GM21717 (cell line): ENCODE data around the gene CCR2.

Experiments used
- ATAC-seq: cut with Tn5 transposase; IDR thresholded peaks from one replicate; pipeline ENCODE4 v1.9.1; 2021; ENCODE audit warnings: mild to moderate bottlenecking, moderate library complexity; ENCODE audit not compliant: unreplicated experiment

The CCR2 gene

DNA sequence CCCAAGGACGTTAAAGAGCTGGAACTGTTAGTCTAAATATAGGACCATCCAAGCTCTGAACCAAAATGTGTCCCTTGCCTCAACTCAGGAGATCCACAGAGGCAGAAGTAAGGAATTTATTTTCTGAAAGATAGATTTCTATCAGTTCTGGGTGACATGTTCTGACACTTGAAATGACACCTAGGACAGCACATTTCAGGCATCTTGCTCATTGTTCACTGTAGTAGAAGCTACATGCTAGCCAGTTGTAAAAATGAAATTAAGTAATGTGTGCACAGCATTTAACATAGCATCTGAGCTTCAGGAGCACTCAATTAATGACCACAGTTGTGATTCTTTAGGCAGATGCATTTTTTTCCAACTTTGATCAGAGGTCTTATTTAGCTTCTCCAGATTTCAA lies 567 bp downstream of the CCR2 start:
- no peak for ATAC-seq

DNA sequence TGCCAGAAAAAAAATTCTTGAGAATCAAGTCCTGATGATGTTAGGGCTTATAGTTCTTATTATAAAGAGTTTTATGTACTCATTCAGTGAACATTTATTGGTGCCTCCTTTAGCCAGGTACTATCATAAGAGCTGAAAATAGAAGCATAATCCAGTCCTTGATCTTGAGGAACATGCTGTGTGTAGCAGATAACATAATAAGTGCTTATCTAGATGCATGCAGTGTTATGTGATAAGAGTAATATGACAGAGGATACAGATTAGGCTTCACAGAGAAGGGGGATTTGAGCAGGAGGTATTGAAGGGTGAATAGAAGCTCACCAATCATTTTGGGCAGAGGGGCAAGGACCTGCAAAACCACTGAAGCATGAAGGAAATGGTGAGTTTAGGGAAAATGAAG lies 1.1 kb downstream of the CCR2 start:
- ATAC-seq = no peak

DNA sequence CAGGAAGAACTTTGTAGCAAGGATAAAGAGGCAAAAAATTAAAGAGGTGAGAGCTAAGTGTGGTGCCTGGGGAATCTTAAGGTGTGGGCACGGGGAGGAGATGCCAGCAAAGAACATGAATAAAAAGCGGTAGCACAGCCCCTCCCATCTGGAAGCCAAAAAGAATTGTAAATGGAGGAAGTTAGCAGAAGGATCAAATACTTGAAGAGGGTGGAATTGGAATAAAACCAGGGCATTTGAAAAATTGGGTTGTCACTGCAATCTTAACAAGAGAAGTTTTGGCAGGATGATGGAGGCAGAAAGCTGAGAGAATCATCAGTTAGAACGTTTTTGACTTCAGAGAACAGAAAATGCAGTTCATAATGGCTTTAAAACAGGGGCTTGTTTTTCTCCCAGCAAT lies 2.4 kb downstream of the CCR2 start:
- no peak for ATAC-seq

GRCh38 chr3:46356909-46357308 lies 3.0 kb downstream of the CCR2 start:
- no peak for ATAC-seq

GRCh38 chr3:46358466-46358865 lies 4.6 kb downstream of the CCR2 start:
- no peak for ATAC-seq

- ATAC-seq = peak; percentile 68
Observed at GRCh38 chr3:46359733-46360493, 6.0 kb downstream of the CCR2 start.

DNA sequence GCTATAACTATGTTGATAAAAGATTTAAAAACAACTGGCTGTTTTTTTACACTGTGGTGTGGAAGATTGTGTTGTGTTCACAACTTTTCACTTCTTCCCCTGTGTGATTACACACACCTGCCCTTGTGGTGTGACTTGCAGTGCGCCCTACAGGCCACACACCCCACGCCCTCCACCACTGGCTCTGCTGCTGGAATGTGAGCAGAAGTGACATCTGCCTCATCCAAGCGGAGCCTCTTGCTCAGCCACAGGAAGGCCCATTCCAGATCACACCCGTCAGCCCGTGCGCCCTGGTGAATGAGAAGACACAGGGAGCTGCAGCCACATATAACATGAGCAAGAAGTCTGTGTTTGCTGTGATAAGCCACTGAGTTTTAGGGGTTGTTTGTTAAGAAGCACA lies 7.0 kb downstream of the CCR2 start:
- no peak for ATAC-seq

DNA sequence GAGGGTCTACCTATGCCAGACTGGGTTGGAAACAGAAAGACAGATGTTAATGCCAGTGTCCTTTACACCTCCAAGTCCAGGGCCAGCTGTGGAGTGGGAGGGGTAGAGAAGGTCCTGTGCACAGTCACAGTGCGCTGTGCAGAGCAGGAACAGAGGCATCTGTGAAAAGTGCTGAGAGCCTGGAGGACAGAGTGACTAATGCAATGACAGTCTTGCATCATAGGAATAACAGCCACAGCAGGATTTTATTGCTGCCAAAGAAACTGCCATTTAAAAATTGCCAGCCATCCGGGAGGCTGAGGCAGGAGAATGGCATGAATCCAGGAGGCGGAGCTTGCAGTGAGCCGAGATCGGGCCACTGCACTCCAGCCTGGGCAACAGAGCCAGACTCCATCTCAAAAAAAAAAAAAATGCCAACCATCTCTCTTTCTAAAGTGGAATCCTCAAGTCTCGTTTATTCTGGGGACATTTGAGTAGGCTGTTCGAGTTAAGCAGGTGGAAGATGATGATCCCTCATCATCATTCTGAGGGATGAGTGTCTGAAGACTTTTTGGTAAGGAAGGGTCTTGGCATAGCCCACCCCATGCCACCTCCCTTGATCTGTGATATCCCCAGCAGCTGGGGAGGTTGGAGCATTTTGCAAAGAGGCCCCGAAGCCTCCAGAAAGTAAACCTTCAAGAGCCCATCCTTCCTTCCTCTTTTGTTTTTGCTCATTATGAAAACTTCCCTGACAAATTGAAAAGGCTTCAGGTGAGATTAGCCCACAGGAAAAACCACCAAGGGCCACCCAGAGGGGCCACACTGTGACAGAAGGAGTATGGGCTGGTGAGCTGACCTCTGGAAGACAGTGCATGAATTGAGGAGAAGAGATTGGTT lies 7.7 kb downstream of the CCR2 start:
- ATAC-seq = no peak

DNA sequence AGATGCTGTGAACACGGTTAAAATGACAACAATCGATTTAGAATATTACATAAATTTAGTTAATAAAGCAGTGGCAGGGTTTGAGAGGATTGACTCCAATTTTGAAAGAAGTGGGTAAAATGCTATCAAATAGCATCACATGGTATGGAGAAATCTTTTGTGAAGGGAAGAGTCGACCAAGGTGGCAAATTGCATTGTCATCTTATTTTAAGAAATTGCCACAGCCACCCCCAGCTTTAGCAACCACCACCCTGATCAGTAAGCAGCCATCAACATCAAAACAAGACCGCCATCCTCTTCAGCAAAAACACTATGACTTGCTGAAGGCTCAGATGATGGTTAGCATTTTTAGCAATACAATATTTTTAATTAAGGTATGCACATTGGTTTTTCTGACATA lies 11.1 kb downstream of the CCR2 start:
- no peak for ATAC-seq

- no peak for ATAC-seq
Observed at GRCh38 chr3:46365737-46366524, 12.0 kb downstream of the CCR2 start.

DNA sequence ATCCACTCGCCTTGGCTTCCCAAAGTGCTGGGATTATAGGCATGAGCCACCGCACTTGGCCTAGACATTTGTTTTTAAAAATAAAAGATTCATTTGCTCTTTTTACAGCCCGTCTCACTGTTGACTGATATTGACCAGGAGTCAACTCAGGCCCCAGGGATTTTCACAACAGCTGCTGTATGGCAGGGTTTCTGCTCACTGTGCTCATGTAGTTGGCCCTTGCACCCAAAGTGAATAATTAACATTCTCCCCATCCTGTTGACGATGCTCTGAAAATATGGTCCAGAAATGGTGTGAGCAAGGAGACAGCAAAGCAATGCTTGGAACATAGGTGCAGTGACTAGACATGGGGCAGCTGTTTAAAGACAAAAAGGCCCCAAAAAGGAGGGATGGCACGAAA lies 13.9 kb downstream of the CCR2 start:
- no peak for ATAC-seq

- peak; percentile 42 for ATAC-seq
Observed at GRCh38 chr3:46368569-46368968, 14.7 kb downstream of the CCR2 start.

DNA sequence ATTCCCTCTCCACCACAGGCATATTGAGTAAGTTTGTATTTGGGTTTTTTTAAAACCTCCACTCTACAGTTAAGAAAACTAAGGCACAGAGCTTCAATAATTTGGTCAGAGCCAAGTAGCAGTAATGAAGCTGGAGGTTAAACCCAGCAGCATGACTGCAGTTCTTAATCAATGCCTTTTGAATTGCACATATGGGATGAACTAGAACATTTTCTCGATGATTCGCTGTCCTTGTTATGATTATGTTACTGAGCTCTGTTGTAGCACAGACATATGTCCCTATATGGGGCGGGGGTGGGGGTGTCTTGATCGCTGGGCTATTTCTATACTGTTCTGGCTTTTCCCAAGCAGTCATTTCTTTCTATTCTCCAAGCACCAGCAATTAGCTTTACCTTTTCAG lies 15.2 kb downstream of the CCR2 start:
- ATAC-seq = no peak

DNA sequence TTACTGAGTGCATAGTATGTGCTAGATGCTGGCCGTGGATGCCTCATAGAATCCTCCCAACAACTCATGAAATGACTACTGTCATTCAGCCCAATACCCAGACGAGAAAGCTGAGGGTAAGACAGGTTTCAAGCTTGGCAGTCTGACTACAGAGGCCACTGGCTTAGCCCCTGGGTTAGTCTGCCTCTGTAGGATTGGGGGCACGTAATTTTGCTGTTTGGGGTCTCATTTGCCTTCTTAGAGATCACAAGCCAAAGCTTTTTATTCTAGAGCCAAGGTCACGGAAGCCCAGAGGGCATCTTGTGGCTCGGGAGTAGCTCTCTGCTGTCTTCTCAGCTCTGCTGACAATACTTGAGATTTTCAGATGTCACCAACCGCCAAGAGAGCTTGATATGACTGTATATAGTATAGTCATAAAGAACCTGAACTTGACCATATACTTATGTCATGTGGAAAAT lies 15.8 kb downstream of the CCR2 start:
- peak; percentile 56 for ATAC-seq

DNA sequence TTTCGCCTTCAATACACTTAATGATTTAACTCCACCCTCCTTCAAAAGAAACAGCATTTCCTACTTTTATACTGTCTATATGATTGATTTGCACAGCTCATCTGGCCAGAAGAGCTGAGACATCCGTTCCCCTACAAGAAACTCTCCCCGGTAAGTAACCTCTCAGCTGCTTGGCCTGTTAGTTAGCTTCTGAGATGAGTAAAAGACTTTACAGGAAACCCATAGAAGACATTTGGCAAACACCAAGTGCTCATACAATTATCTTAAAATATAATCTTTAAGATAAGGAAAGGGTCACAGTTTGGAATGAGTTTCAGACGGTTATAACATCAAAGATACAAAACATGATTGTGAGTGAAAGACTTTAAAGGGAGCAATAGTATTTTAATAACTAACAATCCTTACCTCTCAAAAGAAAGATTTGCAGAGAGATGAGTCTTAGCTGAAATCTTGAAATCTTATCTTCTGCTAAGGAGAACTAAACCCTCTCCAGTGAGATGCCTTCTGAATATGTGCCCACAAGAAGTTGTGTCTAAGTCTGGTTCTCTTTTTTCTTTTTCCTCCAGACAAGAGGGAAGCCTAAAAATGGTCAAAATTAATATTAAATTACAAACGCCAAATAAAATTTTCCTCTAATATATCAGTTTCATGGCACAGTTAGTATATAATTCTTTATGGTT lies 17.1 kb downstream of the CCR2 start, which contains the start of gene CCR5:
Gene CCR5, plus strand, starts transcription at position 108 of the 680 bp plus-strand sequence. CDS start 1,957 bp downstream, outside the sequence.
- ATAC-seq = no peak

- ATAC-seq = no peak
Observed at GRCh38 chr3:46371519-46372340, 17.8 kb downstream of the CCR2 start.

- ATAC-seq = no peak
Observed at GRCh38 chr3:46372492-46373359, 18.8 kb downstream of the CCR2 start.

- no peak for ATAC-seq
Observed at GRCh38 chr3:46374755-46375154, 20.8 kb downstream of the CCR2 start.

DNA sequence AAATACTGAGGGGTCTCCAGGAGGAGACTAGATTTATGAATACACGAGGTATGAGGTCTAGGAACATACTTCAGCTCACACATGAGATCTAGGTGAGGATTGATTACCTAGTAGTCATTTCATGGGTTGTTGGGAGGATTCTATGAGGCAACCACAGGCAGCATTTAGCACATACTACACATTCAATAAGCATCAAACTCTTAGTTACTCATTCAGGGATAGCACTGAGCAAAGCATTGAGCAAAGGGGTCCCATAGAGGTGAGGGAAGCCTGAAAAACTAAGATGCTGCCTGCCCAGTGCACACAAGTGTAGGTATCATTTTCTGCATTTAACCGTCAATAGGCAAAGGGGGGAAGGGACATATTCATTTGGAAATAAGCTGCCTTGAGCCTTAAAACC lies 21.3 kb downstream of the CCR2 start:
- ATAC-seq = no peak
